HG03280 (cell line): ENCODE measurements around the gene GSPT1.
A peak's percentile ranks its signal among the peaks of the same experiment; 100 is the strongest.
"Not testable (repeated sequence)": the region's sequence is repeated elsewhere in the genome, so short reads cannot be mapped to it uniquely, and the experiment has no call there.

Experiments
- ATAC-seq: cut with Tn5 transposase; IDR thresholded peaks from one replicate; pipeline ENCODE4 v1.9.1; 2021; ENCODE audit warnings: mild to moderate bottlenecking, moderate library complexity; ENCODE audit not compliant: unreplicated experiment

GSPT1 gene

DNA sequence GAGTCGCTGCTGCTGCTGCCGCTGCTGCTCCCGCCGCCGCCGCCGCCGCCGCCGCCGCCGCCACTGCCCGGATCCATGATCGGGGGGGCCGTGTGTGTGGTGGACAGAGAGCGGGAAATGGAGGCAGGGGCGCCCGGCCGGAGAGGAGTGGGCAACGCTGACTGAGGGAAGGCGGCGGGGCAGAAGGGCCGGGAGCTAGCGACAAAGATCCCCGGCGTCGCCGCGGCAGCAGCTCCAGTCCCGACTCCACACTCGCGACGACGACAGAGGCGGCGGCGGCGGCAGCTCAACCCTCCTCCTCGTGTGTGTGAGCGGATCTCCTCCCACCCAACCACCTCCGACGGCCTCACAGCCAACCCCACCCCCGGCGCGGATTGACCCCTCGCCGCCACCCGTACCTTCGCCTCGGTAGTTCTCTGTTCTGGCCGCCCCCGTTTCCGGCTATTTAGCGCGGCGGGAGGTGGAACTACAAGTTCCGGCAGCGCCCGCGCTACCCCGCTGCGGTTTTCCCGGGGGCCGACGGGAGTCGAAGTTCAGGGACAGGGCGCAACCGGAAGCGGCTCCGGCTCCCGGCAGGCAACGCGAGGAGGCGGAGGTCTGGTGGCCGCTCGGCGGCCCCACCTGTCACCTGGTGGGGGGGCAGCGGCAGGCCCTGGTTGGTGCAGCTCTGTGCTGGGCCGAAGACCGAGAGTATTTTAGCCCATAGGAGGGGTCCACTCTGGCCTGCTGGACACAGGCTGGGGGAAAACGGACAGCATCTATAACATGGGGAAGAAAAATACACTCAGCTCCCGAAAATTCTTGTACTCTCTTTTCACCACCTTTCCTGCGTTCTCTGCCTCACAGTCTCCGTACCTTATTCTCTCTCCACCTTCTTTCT, at the start of gene GSPT1:
Gene GSPT1 (minus strand): TSS at position 313 of the 880 bp plus-strand sequence. CDS start 236 bp downstream, at position 77.
- peak; percentile 83 for ATAC-seq

DNA sequence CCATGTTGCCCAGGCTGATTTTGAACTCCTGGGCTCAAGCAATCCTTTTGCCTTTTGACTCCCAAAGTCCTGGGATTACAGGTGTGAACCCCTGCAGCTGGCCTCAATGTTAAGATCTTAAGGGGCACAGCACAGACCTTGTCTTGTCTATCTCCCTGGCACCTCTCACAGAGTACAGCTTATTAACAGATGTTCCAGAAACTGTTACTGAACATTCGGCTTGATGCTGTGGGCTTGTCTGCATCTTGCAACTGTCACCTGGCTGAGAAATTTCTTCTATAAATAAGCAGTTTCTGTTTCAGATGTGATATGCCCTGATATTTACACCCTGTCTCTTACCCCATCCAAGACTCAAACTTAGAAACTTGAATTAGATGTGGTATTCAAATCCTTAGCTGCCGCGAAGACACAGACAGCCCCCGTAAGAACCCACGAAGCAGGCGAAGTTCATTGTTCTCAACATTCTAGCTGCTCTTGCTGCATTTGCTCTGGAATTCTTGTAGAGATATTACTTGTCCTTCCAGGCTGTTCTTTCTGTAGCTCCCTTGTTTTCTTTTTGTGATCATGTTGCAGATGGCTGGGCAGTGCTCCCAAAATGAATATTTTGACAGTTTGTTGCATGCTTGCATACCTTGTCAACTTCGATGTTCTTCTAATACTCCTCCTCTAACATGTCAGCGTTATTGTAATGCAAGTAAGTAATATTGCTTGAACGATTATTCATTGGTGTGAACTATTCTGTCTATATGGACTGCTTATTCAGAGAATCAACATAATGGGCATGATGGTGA, 49.2 kb upstream of the GSPT1 start, which contains the start of gene TNFRSF17:
Gene TNFRSF17 (plus strand): TSS at position 450 of the 791 bp plus-strand sequence. CDS start 115 bp downstream, at position 565.
- peak; percentile 74 for ATAC-seq

DNA sequence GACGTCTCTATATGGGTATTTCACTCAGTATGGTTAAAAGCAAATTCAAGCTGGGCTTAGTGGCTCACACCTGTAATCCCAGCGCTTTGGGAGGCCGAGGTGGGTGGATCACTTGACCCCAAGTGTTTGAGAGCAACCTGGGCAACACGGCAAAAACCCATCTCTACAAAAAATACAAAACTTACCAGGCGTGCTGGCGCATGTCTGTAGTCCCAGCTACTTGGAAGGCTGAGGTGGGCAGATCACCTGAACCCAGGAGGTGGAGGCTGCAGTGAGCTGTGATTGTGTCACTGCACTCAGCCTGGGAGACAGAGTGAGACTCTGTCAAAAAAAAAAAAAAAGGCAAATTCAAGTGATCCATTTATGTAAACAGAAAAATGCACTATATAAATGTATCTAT, 48.0 kb upstream of the GSPT1 start:
- ATAC-seq, result no peak

DNA sequence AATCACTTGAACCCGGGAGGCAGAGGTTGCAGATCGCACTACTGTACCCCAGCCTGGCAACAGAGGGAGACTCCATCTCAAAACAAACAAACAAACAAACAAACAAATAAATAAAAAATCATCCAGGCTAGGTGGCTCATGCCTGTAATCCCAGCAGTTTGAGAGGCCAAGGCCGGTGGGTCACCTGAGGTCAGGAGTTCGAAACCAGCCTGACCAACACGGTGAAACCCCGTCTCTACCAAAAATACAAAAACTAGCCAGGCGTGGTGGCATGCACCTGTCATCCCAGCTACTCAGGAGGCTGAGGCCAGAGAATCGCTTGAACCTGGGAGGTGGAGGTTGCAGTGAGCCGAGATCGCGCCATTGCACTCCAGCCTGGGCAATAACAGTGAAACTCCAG, 47.2 kb upstream of the GSPT1 start:
- ATAC-seq, result not testable (repeated sequence)

DNA sequence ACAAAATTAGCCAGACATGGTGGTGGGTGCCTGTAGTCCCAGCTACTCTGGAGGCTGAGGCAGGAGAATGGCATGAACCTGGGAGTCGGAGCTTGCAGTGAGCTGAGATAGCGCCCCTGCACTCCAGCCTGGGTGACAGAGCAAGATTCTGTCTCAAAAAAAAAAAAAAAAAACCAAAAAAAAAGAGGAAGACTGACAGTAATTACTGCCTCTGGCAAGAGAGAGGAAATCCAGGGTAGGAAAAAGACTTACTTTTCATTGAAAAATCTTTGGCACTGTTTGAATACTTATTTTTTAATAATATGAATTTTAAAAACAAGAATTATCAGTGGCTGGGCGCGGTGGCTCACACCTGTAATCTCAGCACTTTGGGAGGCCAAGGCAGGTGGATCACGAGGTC, 46.7 kb upstream of the GSPT1 start:
- ATAC-seq, result not testable (repeated sequence)

DNA sequence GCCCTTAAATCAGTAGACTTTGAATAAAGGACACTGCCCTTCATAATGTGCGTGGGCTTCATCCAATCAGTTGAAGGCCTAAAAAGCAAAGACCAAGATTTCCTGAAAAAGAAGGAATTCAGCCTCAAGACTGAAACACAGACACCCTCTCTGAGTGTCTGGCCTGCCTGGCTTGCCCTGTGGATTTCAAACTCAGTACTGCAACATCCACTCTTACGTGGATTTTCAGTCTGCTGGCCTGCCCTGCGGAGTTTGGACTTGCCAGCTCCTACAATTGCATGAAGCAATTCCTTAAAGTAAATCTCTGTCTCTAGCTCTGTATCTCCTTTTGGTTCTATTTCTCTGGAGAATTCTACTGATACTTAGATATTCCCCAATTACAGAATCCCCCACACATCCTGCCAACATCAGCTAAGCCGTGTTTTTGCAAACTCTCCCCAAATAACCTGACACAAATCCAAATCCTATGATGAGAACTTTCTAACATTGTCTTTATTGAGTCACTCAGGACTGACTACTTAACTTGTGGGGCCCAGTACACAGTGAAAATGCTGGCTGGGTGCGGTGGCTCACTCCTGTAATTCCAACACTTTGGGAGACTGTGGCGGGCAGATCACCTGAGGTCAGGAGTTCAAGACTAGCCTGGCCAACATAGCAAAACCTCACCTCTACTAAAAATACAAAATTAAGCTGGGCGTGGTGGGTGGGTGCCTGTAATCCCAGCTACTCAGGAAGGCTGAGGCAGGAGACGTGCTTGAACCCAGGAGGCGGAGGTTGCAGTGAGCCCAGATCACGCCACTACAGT, 42.0 kb upstream of the GSPT1 start:
- ATAC-seq, result no peak

DNA sequence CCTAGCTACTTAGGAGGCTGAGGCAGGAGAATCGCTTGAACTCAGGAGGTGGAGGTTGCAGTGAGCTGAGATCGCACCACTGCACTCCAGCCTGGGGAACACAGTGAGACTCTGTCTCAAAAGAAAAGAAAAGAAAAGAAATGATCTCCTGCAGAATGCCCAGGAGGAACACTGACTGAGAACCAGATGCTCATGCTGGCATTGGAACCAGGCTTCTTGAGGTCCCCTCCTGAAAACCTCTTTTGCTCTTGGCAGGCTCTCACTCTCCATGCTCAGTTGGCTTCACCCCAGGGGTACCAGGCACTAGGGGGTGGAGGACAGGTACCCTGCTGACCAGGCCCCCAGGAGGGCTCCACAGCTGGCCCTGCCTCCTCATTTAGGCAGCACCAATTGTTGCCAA, 40.8 kb upstream of the GSPT1 start:
- no peak for ATAC-seq

DNA sequence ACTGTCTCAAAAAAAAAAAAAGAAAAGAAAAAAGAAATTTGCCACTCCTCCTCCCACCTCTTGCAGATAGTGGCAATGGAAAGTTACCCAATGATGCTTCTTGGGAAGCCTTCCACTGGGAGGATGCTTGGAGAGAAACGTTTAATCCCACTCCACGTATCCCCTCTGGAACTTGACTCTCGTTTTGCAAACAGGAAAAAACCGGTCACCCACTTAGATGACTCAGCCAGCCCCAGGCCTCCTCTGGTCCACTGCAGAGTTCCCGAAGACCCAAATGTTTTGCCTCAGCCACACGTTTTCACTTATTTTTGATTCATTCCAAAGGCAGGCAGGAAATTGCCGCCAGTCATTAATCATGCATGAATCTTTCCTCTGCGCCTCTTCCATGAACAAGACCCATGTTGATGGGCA, 40.0 kb upstream of the GSPT1 start:
- no peak for ATAC-seq

DNA sequence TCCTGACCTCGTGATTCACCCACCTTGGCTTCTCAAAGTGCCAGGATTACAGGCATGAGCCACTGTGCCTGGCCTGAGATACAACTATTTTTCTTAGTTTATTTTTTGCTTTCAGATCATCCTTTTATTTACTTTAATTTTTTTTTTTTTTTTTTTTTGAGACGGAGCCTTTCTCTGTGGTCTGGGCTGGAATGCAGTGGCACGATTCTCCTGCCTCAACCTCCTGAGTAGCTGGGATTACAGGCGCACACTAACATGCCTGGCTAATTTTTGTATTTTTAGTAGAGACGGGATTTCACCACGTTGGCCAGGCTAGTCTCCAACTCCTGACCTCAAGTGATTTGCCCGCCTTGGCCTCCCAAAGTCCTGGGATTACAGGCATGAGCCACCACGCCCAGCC, 37.8 kb upstream of the GSPT1 start:
- not testable (repeated sequence) for ATAC-seq

DNA sequence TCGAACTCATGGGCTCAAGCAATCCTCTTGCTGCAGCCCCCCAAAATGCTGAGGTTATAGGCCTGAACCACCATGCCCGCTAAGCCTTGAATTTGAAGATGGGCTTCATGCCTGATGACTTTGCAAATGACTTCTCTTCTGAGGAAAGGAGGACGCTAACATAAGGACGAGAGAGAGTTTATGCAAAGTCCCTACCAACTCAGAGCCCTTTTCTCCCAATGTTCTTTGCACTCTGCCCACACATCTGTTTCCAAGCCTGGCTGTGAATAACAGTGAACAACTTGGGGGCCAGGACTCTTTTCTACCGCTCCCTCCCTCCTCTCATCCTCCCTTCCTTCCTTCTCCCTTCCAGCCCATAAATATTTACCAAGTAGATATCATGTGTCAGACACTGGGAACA, 34.6 kb upstream of the GSPT1 start:
- no peak for ATAC-seq

DNA sequence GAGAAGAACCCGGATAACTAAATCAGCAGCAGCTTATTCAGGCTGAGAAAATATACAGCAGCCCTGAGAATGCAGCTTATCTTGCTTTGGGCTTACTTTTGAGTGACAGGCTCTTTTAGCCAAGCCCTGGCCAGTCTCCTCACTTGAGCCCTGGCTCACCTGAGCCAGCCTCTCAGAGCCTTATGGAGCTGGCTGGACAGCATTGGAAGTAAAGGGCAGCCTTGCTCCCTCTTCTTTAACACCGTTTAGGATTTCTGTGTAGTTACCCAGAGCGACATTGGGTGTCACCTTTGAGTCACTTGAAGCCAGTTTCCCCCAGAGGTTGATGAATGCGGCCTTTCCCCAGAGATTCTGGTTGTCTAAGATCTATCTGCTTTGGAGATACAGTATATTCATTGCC, 33.8 kb upstream of the GSPT1 start:
- no peak for ATAC-seq

DNA sequence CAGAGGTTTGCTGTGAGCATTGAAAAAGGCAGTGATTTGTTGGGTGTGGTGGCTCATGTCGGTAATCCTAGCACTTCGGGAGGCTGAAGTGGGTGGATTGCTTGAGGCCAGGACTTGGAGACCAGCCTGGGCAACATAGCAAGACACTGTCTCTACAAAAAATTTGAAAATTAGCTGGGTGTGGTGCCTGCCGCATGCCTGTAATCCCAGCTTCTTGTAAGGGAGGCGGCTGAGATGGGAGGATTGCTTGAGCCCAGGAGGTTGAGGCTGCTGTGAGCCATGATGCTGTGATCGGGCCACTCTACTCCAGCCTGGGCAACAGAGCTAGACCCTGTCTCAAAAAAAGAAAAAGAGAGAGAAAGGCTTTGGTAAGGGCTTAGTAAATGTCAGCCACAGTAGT, 33.1 kb upstream of the GSPT1 start:
- ATAC-seq, result no peak

DNA sequence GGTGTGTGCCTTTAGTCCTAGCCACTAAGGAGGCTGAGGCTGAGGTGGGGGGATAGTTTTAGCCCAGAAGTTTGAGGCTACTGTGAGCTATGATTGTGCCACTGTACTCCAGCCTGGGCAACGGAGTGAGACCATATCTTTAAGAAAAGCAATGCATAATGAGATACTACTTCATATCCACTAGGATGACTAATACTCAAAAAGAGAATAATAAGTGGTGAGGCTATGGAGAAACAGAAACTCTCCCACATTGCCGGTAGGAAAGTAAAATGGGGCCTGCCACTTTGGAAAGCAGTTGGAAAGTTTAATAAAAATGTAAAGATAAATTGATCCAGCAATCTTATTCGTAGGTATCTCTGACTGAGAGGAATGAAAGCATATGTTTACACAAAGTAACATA, 30.7 kb upstream of the GSPT1 start:
- no peak for ATAC-seq

DNA sequence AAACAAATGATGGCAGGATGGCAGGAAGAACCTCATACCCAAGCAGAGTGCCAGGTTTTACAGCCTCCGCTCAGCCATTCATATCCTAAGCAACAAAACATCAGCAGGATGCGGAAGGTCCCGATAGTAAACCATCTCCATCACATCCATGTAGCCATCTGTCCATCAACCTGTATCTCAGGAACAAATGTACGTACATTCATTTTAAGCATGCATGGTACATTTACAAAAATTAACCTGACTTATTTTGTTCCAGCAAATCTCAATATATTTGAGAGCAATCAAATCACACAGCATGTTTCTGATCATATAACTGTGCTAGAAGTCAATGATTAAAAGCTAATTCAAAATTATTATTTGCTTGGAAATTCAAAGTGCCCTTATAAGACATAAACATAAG, 26.2 kb upstream of the GSPT1 start, which contains the start of gene NPIPB2:
Gene NPIPB2 (minus strand): TSS at position 101 of the 400 bp plus-strand sequence. CDS start 0 bp downstream, at position 101.
- not testable (repeated sequence) for ATAC-seq

DNA sequence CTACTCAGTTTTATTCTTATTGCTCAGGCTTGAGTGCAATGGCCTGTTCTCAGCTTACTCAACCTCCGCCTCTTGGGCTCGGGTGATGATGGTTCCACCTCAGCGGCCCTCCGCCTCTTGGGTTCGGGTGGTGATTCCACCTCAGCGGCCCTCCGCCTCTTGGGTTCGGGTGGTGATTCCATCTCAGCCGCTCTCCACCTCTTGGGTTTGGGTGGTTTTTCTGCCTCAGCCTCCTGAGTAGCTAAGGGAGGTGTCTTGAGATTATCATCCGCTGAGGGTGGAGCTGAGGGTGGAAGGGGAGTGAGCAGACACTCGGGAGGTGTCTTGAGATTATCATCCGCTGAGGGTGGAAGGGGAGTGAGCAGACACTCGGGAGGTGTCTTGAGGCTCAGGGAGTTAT, 11.6 kb upstream of the GSPT1 start:
- not testable (repeated sequence) for ATAC-seq

DNA sequence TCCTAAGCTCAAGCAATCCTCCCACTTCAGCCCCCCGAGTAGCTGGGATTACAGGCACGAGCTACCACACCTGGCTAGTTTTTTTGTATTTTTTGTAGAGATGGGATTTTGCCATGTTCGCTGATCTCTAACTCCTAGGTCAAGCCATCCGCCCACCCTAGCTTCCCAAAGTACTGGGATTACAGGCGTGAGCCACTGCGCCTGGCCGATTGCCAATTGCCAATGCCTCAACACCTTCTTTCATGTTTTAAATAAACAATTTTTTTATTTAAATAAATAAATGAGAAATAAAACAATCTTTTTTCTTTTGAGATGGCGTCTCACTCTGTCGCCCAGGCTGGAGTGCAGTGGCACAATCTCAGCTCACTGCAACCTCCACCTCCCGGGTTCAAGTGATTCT, 8.3 kb upstream of the GSPT1 start:
- not testable (repeated sequence) for ATAC-seq

DNA sequence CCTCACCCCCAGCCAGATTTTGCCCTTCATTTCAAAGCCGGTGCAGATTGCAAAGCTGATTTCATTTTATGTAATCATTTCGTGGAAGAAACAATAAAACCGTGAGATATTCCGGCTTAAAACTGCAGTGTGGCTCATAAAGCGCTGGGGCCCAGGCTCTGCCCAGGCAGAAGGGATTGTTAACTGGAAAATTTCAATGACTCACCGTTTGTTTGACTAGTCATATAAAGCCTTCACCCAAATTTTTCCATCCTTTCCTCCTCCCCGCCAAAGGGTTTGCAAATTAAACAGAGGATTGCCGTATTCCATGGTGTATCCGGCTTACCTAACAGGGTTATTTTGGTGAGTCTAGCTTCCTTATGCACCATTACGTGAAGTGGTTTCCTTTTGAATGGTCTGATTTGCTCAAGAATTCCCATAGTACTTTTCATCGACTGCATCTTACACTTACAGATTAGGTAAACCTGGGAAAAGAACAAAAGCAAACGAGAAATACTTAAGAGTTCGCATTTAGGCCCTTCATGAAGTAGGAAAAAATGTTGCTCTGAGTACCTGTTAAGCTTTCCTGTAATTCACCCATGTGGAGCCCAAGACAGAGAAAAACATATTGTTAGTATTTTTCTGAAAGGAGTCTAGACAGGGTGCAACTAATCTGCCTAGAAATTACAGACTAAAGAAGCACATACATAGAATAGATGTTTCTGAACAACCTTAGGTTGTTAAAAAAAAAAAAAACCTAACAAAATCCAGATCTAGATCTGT, 949 bp upstream of the GSPT1 start:
- no peak for ATAC-seq

DNA sequence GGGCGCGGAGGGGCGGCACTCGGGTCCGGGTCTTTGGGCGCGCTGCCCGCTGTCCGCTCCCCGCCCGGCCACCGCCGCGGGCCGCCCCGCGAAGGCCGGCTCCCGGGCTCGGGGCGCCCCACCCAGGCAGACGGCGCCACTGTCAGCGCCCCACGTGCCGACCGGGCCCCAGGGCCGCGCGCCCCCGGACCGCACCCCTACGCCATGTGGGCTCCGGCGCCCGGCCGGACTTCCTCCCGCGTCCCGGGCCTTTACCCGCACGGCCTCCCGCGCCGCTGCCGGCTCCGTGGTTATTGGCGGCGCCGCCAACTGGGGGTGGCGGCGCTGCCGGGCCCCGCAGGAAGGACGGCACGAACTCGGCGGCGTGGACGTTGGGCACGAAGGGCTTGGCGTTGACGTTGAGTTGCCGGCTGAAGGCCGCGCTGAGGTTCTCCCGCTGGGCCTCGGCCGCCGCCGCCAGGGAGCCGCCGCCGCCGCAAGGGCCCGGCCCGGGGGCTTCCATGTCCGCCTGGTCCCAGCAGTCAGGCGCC, 577 bp downstream of the GSPT1 start:
- peak; percentile 30 for ATAC-seq

DNA sequence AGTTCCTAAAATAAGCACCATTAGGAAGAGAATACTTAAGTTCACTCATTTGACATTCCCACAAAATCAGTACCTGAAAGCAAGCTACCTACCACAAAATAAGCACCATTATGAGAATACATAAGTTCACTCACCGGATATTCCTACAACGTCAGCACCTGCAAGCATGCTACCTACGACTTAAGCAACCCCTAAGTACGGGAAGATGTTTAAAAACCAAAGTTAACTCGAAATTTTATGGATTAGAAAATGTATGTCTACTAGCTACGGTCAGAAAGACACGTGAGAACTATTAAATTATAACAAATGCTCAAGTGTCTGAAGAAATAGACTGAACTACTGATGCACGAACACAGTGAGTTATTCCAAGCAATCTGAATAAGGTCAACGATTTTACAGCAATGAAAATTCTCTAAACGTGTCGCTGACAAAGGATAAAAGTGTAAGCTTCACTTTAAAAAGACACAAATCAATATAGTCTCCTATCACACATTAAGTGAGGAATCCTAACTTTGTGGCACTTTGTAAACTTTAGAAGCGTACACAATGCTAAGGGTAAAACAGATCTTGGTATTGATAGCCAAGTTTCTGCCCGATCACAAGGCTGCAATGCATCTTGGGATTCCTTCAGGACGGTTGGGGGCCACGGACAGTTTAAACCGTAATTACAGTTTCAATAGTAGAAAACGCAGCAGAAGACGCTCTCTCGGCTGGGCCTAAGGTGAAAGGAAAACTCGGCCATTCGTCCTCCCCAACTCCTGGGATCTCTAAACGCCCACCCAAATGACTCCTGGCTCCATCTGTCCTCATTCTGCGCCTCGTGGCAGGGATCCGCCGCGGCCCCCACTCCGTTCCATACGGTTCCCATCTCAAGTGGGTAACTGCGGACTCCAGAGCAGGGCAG, 1.3 kb downstream of the GSPT1 start:
- ATAC-seq, result no peak
